ENCODE data around the gene C7orf57.

The C7orf57 gene

DNA sequence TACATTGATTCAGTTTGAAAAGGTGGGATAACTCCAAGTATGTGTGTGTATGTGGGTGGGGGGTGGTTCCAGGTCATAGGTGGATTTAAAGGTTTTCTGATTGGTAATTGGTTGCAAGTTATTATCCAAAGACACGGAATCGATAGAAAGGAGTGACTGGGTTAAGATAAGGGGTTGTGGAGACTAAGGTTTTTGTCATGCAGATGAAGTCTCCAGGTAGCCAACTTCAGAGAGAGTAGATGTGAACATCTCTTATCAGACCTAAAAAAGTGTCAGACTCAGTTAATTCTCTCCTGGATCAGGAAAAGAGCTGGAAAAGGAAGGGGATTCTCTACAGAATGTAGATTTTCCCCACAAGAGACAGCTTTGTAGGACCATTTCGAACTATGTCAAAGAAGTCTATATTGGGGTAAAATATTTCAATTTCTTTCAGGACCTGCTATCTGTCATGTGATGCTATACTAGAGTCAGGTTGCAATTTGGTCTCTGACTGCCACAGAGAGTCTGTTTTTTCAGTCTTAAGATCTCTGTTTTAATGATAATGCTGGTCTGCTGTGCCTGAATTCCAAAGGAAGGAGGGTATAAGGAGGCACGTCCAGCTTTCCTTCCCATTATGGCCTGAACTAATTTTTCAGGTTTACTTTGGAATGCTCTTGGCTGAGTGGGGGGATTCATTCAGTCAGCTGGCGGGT is 3.6 kb downstream of the C7orf57 start:
- no peak for DNase-seq (ENCODE audit: extremely low read depth, insufficient read length)
- TF ChIP-seq, protein P1, sequence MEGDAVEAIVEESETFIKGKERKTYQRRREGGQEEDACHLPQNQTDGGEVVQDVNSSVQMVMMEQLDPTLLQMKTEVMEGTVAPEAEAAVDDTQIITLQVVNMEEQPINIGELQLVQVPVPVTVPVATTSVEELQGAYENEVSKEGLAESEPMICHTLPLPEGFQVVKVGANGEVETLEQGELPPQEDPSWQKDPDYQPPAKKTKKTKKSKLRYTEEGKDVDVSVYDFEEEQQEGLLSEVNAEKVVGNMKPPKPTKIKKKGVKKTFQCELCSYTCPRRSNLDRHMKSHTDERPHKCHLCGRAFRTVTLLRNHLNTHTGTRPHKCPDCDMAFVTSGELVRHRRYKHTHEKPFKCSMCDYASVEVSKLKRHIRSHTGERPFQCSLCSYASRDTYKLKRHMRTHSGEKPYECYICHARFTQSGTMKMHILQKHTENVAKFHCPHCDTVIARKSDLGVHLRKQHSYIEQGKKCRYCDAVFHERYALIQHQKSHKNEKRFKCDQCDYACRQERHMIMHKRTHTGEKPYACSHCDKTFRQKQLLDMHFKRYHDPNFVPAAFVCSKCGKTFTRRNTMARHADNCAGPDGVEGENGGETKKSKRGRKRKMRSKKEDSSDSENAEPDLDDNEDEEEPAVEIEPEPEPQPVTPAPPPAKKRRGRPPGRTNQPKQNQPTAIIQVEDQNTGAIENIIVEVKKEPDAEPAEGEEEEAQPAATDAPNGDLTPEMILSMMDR (IDR thresholded peaks at IDR 0.05; ENCODE audit: insufficient read depth, low read length, poor library complexity, severe bottlenecking): no peak

DNA sequence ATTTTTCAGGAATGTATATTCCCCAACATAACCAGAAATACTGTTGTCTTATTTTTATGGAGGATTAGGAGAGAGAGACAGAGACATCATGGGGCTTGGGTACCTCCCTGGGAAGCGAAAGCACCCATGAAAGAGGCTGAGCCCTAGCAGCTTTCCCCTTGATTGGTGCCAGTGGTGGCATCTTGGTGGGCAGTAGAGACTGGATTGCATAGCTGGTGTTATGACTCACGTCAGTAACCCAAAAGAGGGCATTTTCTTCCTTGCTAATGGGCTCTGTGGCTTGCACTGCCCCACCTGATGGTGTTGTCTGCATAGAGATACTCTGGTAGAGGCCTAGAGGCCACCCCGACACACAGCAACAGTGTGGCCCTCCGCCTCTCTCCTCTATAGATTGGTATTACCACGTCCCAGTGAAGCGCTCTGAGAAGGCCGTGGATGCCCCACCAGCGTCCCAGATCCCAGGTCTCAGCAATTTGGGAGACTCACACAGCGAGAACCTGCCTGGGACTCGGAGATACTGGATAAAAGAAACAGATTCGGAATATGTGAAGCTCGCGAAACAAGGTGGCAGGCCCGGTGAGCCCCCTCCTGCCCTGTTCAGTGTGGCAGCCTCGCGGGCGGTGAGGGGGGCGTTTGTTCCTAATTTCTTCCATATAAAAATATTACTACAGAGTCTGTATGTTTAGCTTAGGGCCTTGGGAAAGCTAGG is 5.8 kb downstream of the C7orf57 start:
- TF ChIP-seq, protein P1 (IDR thresholded peaks at IDR 0.05; ENCODE audit: insufficient read depth, low read length, poor library complexity, severe bottlenecking): no peak
- Histone ChIP-seq H3K4me3 (replicated peaks; ENCODE audit: low read depth, low read length) (no peak overlapping the region), H3K36me3 (ENCODE audit: control insufficient read depth, insufficient read depth, low read length) (no peaks in the 10 kb centered on the region), H3K27me3 (replicated peaks; ENCODE audit: control insufficient read depth, insufficient read depth, low read length) (no peaks in the 10 kb centered on the region)
- no peak for DNase-seq (ENCODE audit: extremely low read depth, insufficient read length)

More for the DNA sequence above, 3.6 kb downstream of the C7orf57 start:
- Histone ChIP-seq H3K27me3 (replicated peaks; ENCODE audit: control insufficient read depth, insufficient read depth, low read length) (no peaks in the 10 kb centered on the region), H3K4me3 (replicated peaks; ENCODE audit: low read depth, low read length) (no peak overlapping the region), H3K36me3 (ENCODE audit: control insufficient read depth, insufficient read depth, low read length) (no peaks in the 10 kb centered on the region)

DNA sequence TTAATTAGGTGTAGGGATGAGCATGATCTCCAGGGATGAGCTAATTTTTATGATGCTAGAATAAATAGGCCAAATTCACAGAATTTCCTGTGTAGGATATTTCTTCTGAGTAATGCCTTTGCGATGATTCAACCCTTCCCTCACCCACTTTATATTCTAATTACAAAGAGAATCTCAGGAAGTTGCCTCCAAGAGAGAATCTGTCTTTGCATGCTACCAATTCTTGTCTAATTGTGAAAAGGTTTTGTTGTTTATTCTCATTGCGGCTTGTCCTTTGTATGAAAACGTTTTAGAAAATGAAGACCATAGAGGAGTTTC is 6.3 kb downstream of the C7orf57 start:
- Histone ChIP-seq H3K36me3 (ENCODE audit: control insufficient read depth, insufficient read depth, low read length) (no peaks in the 10 kb centered on the region), H3K27me3 (replicated peaks; ENCODE audit: control insufficient read depth, insufficient read depth, low read length) (no peaks in the 10 kb centered on the region)
- no peak for DNase-seq (ENCODE audit: extremely low read depth, insufficient read length)

DNA sequence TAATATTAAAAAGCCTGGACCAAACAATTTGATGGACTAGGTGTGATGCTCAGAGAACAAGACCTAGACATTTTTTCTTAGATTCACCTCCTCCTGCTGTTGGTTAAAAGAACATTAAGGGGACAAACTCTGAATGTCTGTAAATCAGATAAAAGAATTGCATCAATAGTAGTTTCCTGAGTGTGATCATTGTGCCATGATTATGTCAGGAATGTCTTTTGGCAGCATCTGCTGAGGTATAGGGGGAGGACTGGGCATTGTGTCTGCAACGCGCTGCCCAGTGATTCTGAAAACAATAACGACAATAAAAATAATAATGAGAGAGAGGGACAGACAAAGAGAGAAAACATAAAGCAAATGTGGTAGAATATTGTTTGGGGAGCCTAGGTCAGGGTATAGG is 6.9 kb downstream of the C7orf57 start:
- Histone ChIP-seq H3K4me3 (replicated peaks; ENCODE audit: low read depth, low read length) (no peak overlapping the region), H3K27me3 (replicated peaks; ENCODE audit: control insufficient read depth, insufficient read depth, low read length) (no peaks in the 10 kb centered on the region), H3K36me3 (ENCODE audit: control insufficient read depth, insufficient read depth, low read length) (no peaks in the 10 kb centered on the region)
- no peak for DNase-seq (ENCODE audit: extremely low read depth, insufficient read length)
- TF ChIP-seq, protein P1 (IDR thresholded peaks at IDR 0.05; ENCODE audit: insufficient read depth, low read length, poor library complexity, severe bottlenecking): no peak

More for the DNA sequence above, 6.3 kb downstream of the C7orf57 start:
- H3K4me3 ChIP-seq (replicated peaks; ENCODE audit: low read depth, low read length): no peak overlapping the region
- TF ChIP-seq, protein P1 (IDR thresholded peaks at IDR 0.05; ENCODE audit: insufficient read depth, low read length, poor library complexity, severe bottlenecking): no peak

DNA sequence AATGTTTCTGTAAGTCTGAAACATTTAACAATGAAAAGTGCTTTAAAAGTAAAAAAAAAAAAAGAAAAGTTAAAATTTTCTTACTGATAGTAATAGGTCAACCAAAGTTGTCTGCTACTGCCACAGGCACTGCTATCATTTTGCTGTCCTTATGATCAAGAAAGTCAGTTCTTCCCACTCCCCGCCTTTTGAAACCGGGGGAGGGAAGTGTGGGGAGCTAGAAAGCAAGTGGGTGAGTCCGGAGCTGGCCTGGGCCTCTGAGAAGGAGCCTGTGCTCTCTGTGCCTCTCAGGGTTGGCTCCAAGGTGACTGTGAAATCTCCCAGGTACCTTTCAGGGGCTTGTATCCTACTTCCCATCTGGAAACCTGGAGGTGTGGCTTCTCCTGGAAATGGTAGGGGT is 7.3 kb downstream of the C7orf57 start:
- no peaks in the 10 kb centered on the region for H3K36me3 ChIP-seq (ENCODE audit: control insufficient read depth, insufficient read depth, low read length)
- H3K27me3 ChIP-seq (replicated peaks; ENCODE audit: control insufficient read depth, insufficient read depth, low read length): no peaks in the 10 kb centered on the region
- TF ChIP-seq, protein P1 (IDR thresholded peaks at IDR 0.05; ENCODE audit: insufficient read depth, low read length, poor library complexity, severe bottlenecking): no peak
- no peak overlapping the region for H3K4me3 ChIP-seq (replicated peaks; ENCODE audit: low read depth, low read length)
- DNase-seq (ENCODE audit: extremely low read depth, insufficient read length): no peak
